Neural progenitor cell (in vitro differentiated cells): ENCODE results near the gene HARS2. TPM values are rescaled to one million over a fixed set of nuclear protein-coding genes. Genes with fewer than 3 reads are reported as not detected.

Experiments used
- DNase-seq: peaks from one replicate; pipeline ENCODE4 v3.0.0-alpha.2; 2016; ENCODE audit warnings: low spot score
- H2AFZ ChIP-seq: fragments of 200-600 bp; sonication (generic); replicated peaks from 2 replicates; pipeline ENCODE4 v1.6.1; 2016; ENCODE audit warnings: antibody characterized with exemption
- H3F3A ChIP-seq: fragments of 200-600 bp; sonication (generic); 2 replicates; pipeline ENCODE4 v1.6.1; 2016; ENCODE audit warnings: antibody characterized with exemption, low read depth
- H3K27ac ChIP-seq: fragments of 200-600 bp; sonication (generic); 2 replicates; pipeline ENCODE4 v1.5.1; 2016; ENCODE audit warnings: mild to moderate bottlenecking
- H3K27me3 ChIP-seq: fragments of 200-600 bp; sonication (generic); 2 replicates; pipeline ENCODE4 v1.6.1; 2016; ENCODE audit warnings: mild to moderate bottlenecking, moderate library complexity
- H3K36me3 ChIP-seq: fragments of 200-600 bp; sonication (generic); 2 replicates; pipeline ENCODE4 v1.5.1; 2016
- H3K4me1 ChIP-seq: fragments of 200-600 bp; sonication (generic); 2 replicates; pipeline ENCODE4 v1.6.1; 2016; ENCODE audit warnings: mixed run types
- H3K4me2 ChIP-seq: fragments of 200-600 bp; sonication (generic); 2 replicates; pipeline ENCODE4 v1.6.1; 2016
- H3K4me3 ChIP-seq: fragments of 200-600 bp; sonication (generic); 2 replicates; pipeline ENCODE4 v1.5.1; 2016
- H3K79me2 ChIP-seq: fragments of 200-600 bp; sonication (generic); 2 replicates; pipeline ENCODE4 v1.6.1; 2016; ENCODE audit warnings: low read depth
- H3K9ac ChIP-seq: fragments of 200-600 bp; sonication (generic); 2 replicates; pipeline ENCODE4 v1.6.1; 2016
- H3K9me3 ChIP-seq: fragments of 200-600 bp; sonication (generic); 2 replicates; pipeline ENCODE4 v1.5.1; 2016; ENCODE audit warnings: low read depth
- H4K20me1 ChIP-seq: fragments of 200-600 bp; sonication (generic); 2 replicates; pipeline ENCODE4 v1.6.1; 2016; ENCODE audit warnings: low read depth
- H3K27ac Mint-ChIP-seq: 3 replicates; pipeline ENCODE4 v1.8.0; 2021; ENCODE audit warnings: mixed read lengths
- H3K27me3 Mint-ChIP-seq: 2 replicates; pipeline ENCODE4 v1.8.0; 2022; ENCODE audit warnings: low read depth, mild to moderate bottlenecking, inconsistent platforms, moderate library complexity, mixed read lengths; ENCODE audit not compliant: insufficient read depth
- H3K36me3 Mint-ChIP-seq: 3 replicates; pipeline ENCODE4 v1.8.0; 2021; ENCODE audit warnings: mixed read lengths
- H3K4me1 Mint-ChIP-seq: 3 replicates; pipeline ENCODE4 v1.8.0; 2021; ENCODE audit warnings: mixed read lengths
- H3K4me3 Mint-ChIP-seq: 3 replicates; pipeline ENCODE4 v1.8.0; 2021; ENCODE audit warnings: mild to moderate bottlenecking, moderate library complexity, mixed read lengths
- H3K9me3 Mint-ChIP-seq: 3 replicates; pipeline ENCODE4 v1.8.0; 2020; ENCODE audit warnings: mixed read lengths
- CTCF ChIP-seq: fragments of 200-600 bp; sonication (generic); IDR thresholded peaks from 2 replicates; pipeline ENCODE4 v1.5.1; 2017; ENCODE audit warnings: antibody characterized with exemption, mild to moderate bottlenecking
- EZH2 ChIP-seq: fragments of 200-600 bp; sonication (generic); IDR thresholded peaks from 2 replicates; pipeline ENCODE4 v1.6.1; 2017; ENCODE audit warnings: antibody characterized with exemption, mild to moderate bottlenecking, moderate library complexity
- EZH2phosphoT487 ChIP-seq: fragments of 200-600 bp; sonication (generic); IDR thresholded peaks from 2 replicates; pipeline ENCODE4 v1.6.1; 2017; ENCODE audit warnings: antibody characterized with exemption
- microRNA-seq: library from miRNA; unstranded; fragments of <30 nt; microRNA quantifications from one replicate; pipeline ENCODE4, GENCODE V29; 2016
- small RNA-seq: library from RNA; depleted of rRNA; stranded (forward); fragments of <200 nt; gene quantifications from one replicate; pipeline ENCODE3, GENCODE V24; 2015
- total RNA-seq: library from RNA; depleted of rRNA; stranded (reverse); fragments of >200 nt; gene quantifications from 2 replicates; pipeline ENCODE4 v1.2.3, GENCODE V29; 2015; ENCODE audit warnings: low replicate concordance

Gene HARS2
- total RNA-seq, 1 donor from 2014 or later: 30.6 TPM

DNA sequence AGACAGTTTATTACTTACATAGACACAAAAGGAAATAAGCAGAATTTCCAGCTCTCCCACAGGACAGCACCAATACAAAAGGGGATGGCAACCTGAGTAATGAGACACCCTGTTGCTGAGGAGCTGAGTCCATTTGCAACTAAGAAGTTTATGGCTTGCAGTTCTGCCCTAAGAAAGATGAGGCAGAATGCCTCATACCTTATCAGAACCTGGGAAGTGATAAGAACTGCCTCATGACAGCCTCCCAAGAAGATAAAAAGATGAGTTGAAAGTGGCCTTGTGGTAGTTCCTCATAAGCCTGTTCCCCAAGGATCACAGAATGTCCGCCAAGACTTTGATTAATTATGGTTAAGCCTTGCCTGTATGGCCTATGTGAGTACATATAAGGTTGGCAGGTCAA lies 50.7 kb downstream of the HARS2 start:
- H4K20me1 ChIP-seq: no peaks in the 10 kb centered on the region
- Mint-ChIP-seq H3K36me3 (no peaks in the 10 kb centered on the region), H3K4me3 (no peak overlapping the region), H3K4me1 (no peaks in the 10 kb centered on the region), H3K27ac (no peak overlapping the region), H3K9me3 (peaks cover 13% of the 10 kb centered on the region), H3K27me3 (peaks cover 2% of the 10 kb centered on the region)
- no peak overlapping the region for H3K9ac ChIP-seq
- H3F3A ChIP-seq: no peaks in the 10 kb centered on the region
- H3K4me3 ChIP-seq: no peak overlapping the region
- TF ChIP-seq CTCF (no peak), EZH2phosphoT487 (no peak), EZH2 (no peak)
- H3K27me3 ChIP-seq: no peaks in the 10 kb centered on the region
- no peak overlapping the region for H3K27ac ChIP-seq
- H2AFZ ChIP-seq: no peak overlapping the region
- H3K79me2 ChIP-seq: no peaks in the 10 kb centered on the region
- H3K4me1 ChIP-seq: no peaks in the 10 kb centered on the region
- H3K4me2 ChIP-seq: no peak overlapping the region
- H3K36me3 ChIP-seq: no peaks in the 10 kb centered on the region
- no peaks in the 10 kb centered on the region for H3K9me3 ChIP-seq
- DNase-seq: no peak

Small RNA genes within 50 kb of the gene (microRNA-seq; reads per million reads assigned to microRNA genes)
- gene MIR3655: not detected

Small RNA genes within 50 kb of the gene (small RNA-seq; reads per million reads assigned to genes)
- gene VTRNA1-1 (4.0 reads per million, percentile 93 among the genes with 10 or more reads in this experiment), gene VTRNA1-2 (not detected), gene VTRNA1-3 (1.5 reads per million, percentile 85 among the genes with 10 or more reads in this experiment)

Other genes starting within 250 kb of the HARS2 start
- gene EIF4EBP3, start 143.8 kb upstream of the HARS2 start, total RNA-seq: 0.53 and 1.1 TPM in 2 replicates
- 16.9 and 26.9 TPM in 2 replicates for gene SRA1, start 134.0 kb upstream of the HARS2 start, total RNA-seq
- gene APBB3, start 126.9 kb upstream of the HARS2 start, total RNA-seq: 20.7 and 23.6 TPM in 2 replicates
- gene SLC35A4, start 126.6 kb upstream of the HARS2 start, total RNA-seq: 20.7 and 26.7 TPM in 2 replicates
- gene CD14, start 58.3 kb upstream of the HARS2 start, total RNA-seq: not detected in 2 replicates
- gene TMCO6, start 52.0 kb upstream of the HARS2 start, total RNA-seq: 17.8 and 106 TPM in 2 replicates
- 53.8 and 59.4 TPM in 2 replicates for gene NDUFA2, start 43.8 kb upstream of the HARS2 start, total RNA-seq
- gene IK, start 43.6 kb upstream of the HARS2 start, total RNA-seq: 97.0 and 131 TPM in 2 replicates
- gene WDR55, start 26.6 kb upstream of the HARS2 start, total RNA-seq: 6.9 and 15.1 TPM in 2 replicates
- gene DND1, start 17.9 kb upstream of the HARS2 start, total RNA-seq: 0.37 and 1.1 TPM in 2 replicates
- gene HARS1, start 85 bp upstream of the HARS2 start, total RNA-seq: 44.9 and 45.7 TPM in 2 replicates
- 62.2 and 71.5 TPM in 2 replicates for gene ZMAT2, start 9.0 kb downstream of the HARS2 start, total RNA-seq
- 0.19 and 0.24 TPM in 2 replicates for gene PCDHA1, start 94.7 kb downstream of the HARS2 start, total RNA-seq
- gene PCDHA2, start 103.4 kb downstream of the HARS2 start, total RNA-seq: 3.7 and 5.9 TPM in 2 replicates
- gene PCDHA3, start 109.6 kb downstream of the HARS2 start, total RNA-seq: 2.8 and 4.0 TPM in 2 replicates
- gene PCDHA4, start 115.6 kb downstream of the HARS2 start, total RNA-seq: 9.7 and 13.7 TPM in 2 replicates
- gene PCDHA5, start 130.2 kb downstream of the HARS2 start, total RNA-seq: 2.4 and 2.7 TPM in 2 replicates
- gene PCDHA6, start 136.5 kb downstream of the HARS2 start, total RNA-seq: 2.0 and 2.8 TPM in 2 replicates
- gene PCDHA7, start 142.8 kb downstream of the HARS2 start, total RNA-seq: 0.36 and 2.7 TPM in 2 replicates
- gene PCDHA8, start 149.7 kb downstream of the HARS2 start, total RNA-seq: 0.90 and 1.6 TPM in 2 replicates
- gene PCDHA9, start 156.9 kb downstream of the HARS2 start, total RNA-seq: 2.0 TPM in 2 replicates
- 8.0 and 11.7 TPM in 2 replicates for gene PCDHA10, start 164.4 kb downstream of the HARS2 start, total RNA-seq
- gene PCDHA11, start 177.5 kb downstream of the HARS2 start, total RNA-seq: 5.4 and 6.3 TPM in 2 replicates
- gene PCDHA12, start 183.9 kb downstream of the HARS2 start, total RNA-seq: 3.4 and 5.9 TPM in 2 replicates
- gene PCDHA13, start 190.7 kb downstream of the HARS2 start, total RNA-seq: 1.9 and 2.3 TPM in 2 replicates
- gene PCDHAC1, start 234.8 kb downstream of the HARS2 start, total RNA-seq: 2.9 and 5.9 TPM in 2 replicates